ENCODE data around the gene ALPK3. TPM values are rescaled to one million over a fixed set of nuclear protein-coding genes. Genes with fewer than 3 reads are reported as not detected.

ALPK3 gene
- total and polyA plus RNA-seq, 2 experiments from 2014 or later: 3.7 to 29.7 TPM

DNA sequence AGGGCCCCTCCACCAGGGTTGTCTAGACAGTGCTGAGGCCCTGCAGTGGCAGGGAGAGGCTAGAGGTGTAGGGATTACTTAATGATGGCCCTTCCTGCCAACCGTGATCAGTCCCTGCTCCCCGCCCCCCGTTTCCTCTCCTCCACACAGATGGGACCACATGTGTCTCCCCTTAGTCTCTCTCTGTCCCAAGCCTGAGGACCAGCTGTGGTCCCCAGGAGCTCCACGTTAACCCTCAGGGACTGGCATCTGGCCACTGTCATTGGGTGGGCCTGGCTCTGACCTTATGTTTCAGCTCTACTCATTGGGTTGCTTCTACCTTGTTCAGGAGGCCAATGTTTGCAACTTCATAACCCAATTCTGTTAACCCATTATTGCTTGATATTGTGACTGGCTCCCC is 6.0 kb upstream of the ALPK3 start:
- no peaks in the 10 kb centered on the region for H3K36me3 Mint-ChIP-seq (ENCODE audit: low read depth)
- no peak for ATAC-seq
- TF ChIP-seq EZH2 (IDR thresholded peaks at IDR 0.05; ENCODE audit: low read depth, unreplicated experiment) (no peak), EZH2phosphoT487 (IDR thresholded peaks at IDR 0.05; ENCODE audit: unreplicated experiment) (no peak), REST (IDR thresholded peaks at IDR 0.05; ENCODE audit: unreplicated experiment) (no peak), NANOG (IDR thresholded peaks at IDR 0.05; ENCODE audit: borderline replicate concordance) (no peak), JUNB (IDR thresholded peaks at IDR 0.05; ENCODE audit: unreplicated experiment) (no peak), ZNF114 (CRISPR knock-in tag; IDR thresholded peaks at IDR 0.05) (no peak), CREB1 (CRISPR knock-in tag; IDR thresholded peaks at IDR 0.05; ENCODE audit: low read depth) (no peak), ZNF331 (CRISPR knock-in tag; IDR thresholded peaks at IDR 0.05; ENCODE audit: low read depth) (no peak), CTCF (conservative IDR thresholded peaks at IDR 0.05; ENCODE audit: low read depth in 2 of 2) (no peak), POLR2AphosphoS5 (IDR thresholded peaks at IDR 0.05; ENCODE audit: low read depth) (no peak), STAT1 (IDR thresholded peaks at IDR 0.05; ENCODE audit: unreplicated experiment) (no peak)
- TF ChIP-seq, protein P1, sequence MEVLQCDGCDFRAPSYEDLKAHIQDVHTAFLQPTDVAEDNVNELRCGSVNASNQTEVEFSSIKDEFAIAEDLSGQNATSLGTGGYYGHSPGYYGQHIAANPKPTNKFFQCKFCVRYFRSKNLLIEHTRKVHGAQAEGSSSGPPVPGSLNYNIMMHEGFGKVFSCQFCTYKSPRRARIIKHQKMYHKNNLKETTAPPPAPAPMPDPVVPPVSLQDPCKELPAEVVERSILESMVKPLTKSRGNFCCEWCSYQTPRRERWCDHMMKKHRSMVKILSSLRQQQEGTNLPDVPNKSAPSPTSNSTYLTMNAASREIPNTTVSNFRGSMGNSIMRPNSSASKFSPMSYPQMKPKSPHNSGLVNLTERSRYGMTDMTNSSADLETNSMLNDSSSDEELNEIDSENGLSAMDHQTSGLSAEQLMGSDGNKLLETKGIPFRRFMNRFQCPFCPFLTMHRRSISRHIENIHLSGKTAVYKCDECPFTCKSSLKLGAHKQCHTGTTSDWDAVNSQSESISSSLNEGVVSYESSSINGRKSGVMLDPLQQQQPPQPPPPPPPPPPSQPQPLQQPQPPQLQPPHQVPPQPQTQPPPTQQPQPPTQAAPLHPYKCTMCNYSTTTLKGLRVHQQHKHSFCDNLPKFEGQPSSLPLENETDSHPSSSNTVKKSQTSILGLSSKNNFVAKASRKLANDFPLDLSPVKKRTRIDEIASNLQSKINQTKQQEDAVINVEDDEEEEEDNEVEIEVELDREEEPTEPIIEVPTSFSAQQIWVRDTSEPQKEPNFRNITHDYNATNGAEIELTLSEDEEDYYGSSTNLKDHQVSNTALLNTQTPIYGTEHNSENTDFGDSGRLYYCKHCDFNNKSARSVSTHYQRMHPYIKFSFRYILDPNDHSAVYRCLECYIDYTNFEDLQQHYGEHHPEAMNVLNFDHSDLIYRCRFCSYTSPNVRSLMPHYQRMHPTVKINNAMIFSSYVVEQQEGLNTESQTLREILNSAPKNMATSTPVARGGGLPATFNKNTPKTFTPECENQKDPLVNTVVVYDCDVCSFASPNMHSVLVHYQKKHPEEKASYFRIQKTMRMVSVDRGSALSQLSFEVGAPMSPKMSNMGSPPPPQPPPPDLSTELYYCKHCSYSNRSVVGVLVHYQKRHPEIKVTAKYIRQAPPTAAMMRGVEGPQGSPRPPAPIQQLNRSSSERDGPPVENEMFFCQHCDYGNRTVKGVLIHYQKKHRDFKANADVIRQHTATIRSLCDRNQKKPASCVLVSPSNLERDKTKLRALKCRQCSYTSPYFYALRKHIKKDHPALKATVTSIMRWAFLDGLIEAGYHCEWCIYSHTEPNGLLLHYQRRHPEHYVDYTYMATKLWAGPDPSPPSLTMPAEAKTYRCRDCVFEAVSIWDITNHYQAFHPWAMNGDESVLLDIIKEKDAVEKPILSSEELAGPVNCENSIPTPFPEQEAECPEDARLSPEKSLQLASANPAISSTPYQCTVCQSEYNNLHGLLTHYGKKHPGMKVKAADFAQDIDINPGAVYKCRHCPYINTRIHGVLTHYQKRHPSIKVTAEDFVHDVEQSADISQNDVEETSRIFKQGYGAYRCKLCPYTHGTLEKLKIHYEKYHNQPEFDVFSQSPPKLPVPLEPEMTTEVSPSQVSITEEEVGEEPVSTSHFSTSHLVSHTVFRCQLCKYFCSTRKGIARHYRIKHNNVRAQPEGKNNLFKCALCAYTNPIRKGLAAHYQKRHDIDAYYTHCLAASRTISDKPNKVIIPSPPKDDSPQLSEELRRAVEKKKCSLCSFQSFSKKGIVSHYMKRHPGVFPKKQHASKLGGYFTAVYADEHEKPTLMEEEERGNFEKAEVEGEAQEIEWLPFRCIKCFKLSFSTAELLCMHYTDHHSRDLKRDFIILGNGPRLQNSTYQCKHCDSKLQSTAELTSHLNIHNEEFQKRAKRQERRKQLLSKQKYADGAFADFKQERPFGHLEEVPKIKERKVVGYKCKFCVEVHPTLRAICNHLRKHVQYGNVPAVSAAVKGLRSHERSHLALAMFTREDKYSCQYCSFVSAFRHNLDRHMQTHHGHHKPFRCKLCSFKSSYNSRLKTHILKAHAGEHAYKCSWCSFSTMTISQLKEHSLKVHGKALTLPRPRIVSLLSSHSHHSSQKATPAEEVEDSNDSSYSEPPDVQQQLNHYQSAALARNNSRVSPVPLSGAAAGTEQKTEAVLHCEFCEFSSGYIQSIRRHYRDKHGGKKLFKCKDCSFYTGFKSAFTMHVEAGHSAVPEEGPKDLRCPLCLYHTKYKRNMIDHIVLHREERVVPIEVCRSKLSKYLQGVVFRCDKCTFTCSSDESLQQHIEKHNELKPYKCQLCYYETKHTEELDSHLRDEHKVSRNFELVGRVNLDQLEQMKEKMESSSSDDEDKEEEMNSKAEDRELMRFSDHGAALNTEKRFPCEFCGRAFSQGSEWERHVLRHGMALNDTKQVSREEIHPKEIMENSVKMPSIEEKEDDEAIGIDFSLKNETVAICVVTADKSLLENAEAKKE (CRISPR knock-in tag; IDR thresholded peaks at IDR 0.05): no peak
- TF ChIP-seq, protein P2, sequence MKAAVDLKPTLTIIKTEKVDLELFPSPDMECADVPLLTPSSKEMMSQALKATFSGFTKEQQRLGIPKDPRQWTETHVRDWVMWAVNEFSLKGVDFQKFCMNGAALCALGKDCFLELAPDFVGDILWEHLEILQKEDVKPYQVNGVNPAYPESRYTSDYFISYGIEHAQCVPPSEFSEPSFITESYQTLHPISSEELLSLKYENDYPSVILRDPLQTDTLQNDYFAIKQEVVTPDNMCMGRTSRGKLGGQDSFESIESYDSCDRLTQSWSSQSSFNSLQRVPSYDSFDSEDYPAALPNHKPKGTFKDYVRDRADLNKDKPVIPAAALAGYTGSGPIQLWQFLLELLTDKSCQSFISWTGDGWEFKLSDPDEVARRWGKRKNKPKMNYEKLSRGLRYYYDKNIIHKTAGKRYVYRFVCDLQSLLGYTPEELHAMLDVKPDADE (IDR thresholded peaks at IDR 0.05): no peak
- H3K79me2 ChIP-seq (replicated peaks; ENCODE audit: insufficient read depth): no peaks in the 10 kb centered on the region
- peaks cover 4% of the 10 kb centered on the region; the same call in 1 of the 2 replicates for H3K27me3 ChIP-seq (ENCODE audit: insufficient read depth)
- H3F3A ChIP-seq (replicated peaks; ENCODE audit: low read depth): 0 out of 2 replicates have a peak, but pooled peaks cover 3% of the 10 kb centered on the region
- 0 out of 2 replicates have a peak, but pooled peaks cover 3% of the 10 kb centered on the region for H3K9me2 ChIP-seq (ENCODE audit: insufficient read depth)
- H3K27me3 Mint-ChIP-seq (ENCODE audit: insufficient read depth, low read depth, poor library complexity): peaks cover 10% of the 10 kb centered on the region
- H3K27ac ChIP-seq (ENCODE audit: low read depth): no peak overlapping the region
- H3K27ac Mint-ChIP-seq: no peak overlapping the region
- H3K4me1 Mint-ChIP-seq: no peaks in the 10 kb centered on the region
- H3K4me1 ChIP-seq (ENCODE audit: insufficient read depth): no peaks in the 10 kb centered on the region
- H3K36me3 ChIP-seq (ENCODE audit: insufficient read depth): no peaks in the 10 kb centered on the region; the same call in 1 of the 2 replicates
- H3K9me3 Mint-ChIP-seq: no peaks in the 10 kb centered on the region
- H4K20me1 ChIP-seq (replicated peaks; ENCODE audit: insufficient read depth): no peaks in the 10 kb centered on the region
- no peak overlapping the region for H3K4me3 Mint-ChIP-seq
- DNase-seq (ENCODE audit: low spot score): no peak
- no peak overlapping the region for H2AFZ ChIP-seq
- H3K4me3 ChIP-seq: no peak overlapping the region
- no peak overlapping the region for H3K4me2 ChIP-seq

Measured in GM23338 (cell line).